ENCODE measurements around the gene RCCD1. TPM values are rescaled to one million over a fixed set of nuclear protein-coding genes. Genes with fewer than 3 reads are reported as not detected.
A peak's percentile ranks its signal among the peaks of the same experiment; 100 is the strongest.

The RCCD1 gene
- total RNA-seq, 1 experiment from 2014 or later = 22.8 TPM

DNA sequence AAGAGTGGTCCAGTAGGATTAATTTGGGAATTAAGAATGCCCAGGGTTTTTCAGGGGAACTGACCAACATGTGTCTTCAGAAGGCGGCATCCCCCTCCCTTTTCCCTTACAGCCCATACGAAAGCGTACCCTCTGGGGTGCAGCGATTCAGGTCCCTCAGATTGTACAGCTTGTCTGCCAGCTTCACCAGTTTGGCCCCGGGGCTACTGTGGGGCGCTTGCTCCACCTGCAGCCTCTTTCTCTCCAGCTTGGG is 23.2 kb upstream of the RCCD1 start:
- Histone ChIP-seq H3K4ac (ENCODE audit: low read depth, low read length) (no peak overlapping the region), H2BK120ac (ENCODE audit: low read depth, low read length, poor library complexity, severe bottlenecking) (no peak overlapping the region), H3T11ph (ENCODE audit: low read length) (no peak overlapping the region), H3K4me1 (ENCODE audit: insufficient read depth, low read length) (no peaks in the 10 kb centered on the region), H4K20me1 (ENCODE audit: control insufficient read depth, insufficient read depth, insufficient read length) (no peaks in the 10 kb centered on the region), H3K9me3 (ENCODE audit: control insufficient read depth, low read depth, low read length) (no peaks in the 10 kb centered on the region), H2BK20ac (ENCODE audit: low read depth, low read length, poor library complexity, severe bottlenecking) (no peak overlapping the region), H3K56ac (ENCODE audit: insufficient read length, low read depth, low read length) (no peak overlapping the region), H2BK5ac (ENCODE audit: insufficient read length, low read length) (no peak overlapping the region), H3K27ac (ENCODE audit: insufficient read length, low read depth, low read length) (no peak overlapping the region), H3K9ac (ENCODE audit: extremely low read depth, insufficient read length, low read length) (no peak overlapping the region), H2AFZ (ENCODE audit: low read length) (no peak overlapping the region), H3K23me2 (ENCODE audit: insufficient read length, low read depth, low read length, poor library complexity, severe bottlenecking) (peaks cover 14% of the 10 kb centered on the region), H3K27me3 (ENCODE audit: insufficient read depth, low read length) (no peaks in the 10 kb centered on the region), H2BK12ac (ENCODE audit: insufficient read length, low read depth, low read length) (no peak overlapping the region), H2BK15ac (ENCODE audit: low read depth, low read length) (no peak overlapping the region), H3K23ac (ENCODE audit: insufficient read length, low read depth, low read length) (no peak overlapping the region), H4K8ac (replicated peaks; ENCODE audit: insufficient read length, low read depth, low read length) (no peak overlapping the region), H3K4me2 (ENCODE audit: insufficient read depth, insufficient read length, low read length) (peak overlapping the region; percentile 80), H2AK5ac (ENCODE audit: insufficient read length, low read length) (no peak overlapping the region), H3K18ac (ENCODE audit: insufficient read length, low read depth, low read length) (no peak overlapping the region), H4K91ac (ENCODE audit: insufficient read length, low read depth, low read length) (no peak overlapping the region), H3K14ac (ENCODE audit: insufficient read depth, low read length) (no peak overlapping the region), H3K79me1 (ENCODE audit: insufficient read depth, low read depth, low read length, poor library complexity, severe bottlenecking) (no peaks in the 10 kb centered on the region), H4K5ac (ENCODE audit: insufficient read length, low read depth, low read length) (no peak overlapping the region), H3K79me2 (ENCODE audit: insufficient read depth, low read length) (no peaks in the 10 kb centered on the region; the same call in 1 of the 2 replicates)
- DNase-seq = no peak
- Mint-ChIP-seq H3K36me3 (ENCODE audit: insufficient read depth in 1 of 3, low read depth in 3 of 3) (peaks cover 4 to 6% (median 4%) of the 10 kb centered on the region in 3 experiments; a peak in 6 of 7 replicates), H3K4me1 (peaks cover 21 to 26% of the 10 kb centered on the region in 2 experiments), H3K9me3 (no peaks in the 10 kb centered on the region; a peak in 2 of 5 replicates), H3K27me3 (ENCODE audit: low read depth) (peaks cover 11% of the 10 kb centered on the region), H3K27ac (peak overlapping the region in 1 of 3 experiments; percentile 80; a peak in 2 of 7 replicates), H3K4me3 (peak overlapping the region; percentile 90 to 94)
- TF ChIP-seq, protein P1, sequence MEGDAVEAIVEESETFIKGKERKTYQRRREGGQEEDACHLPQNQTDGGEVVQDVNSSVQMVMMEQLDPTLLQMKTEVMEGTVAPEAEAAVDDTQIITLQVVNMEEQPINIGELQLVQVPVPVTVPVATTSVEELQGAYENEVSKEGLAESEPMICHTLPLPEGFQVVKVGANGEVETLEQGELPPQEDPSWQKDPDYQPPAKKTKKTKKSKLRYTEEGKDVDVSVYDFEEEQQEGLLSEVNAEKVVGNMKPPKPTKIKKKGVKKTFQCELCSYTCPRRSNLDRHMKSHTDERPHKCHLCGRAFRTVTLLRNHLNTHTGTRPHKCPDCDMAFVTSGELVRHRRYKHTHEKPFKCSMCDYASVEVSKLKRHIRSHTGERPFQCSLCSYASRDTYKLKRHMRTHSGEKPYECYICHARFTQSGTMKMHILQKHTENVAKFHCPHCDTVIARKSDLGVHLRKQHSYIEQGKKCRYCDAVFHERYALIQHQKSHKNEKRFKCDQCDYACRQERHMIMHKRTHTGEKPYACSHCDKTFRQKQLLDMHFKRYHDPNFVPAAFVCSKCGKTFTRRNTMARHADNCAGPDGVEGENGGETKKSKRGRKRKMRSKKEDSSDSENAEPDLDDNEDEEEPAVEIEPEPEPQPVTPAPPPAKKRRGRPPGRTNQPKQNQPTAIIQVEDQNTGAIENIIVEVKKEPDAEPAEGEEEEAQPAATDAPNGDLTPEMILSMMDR (conservative IDR thresholded peaks at IDR 0.05) = no peak
- no CpG with 5 or more reads among the region's 6 CpGs for WGBS (ENCODE audit: extremely low coverage, insufficient read length, low lambda C conversion rate)

Data from H9 (cell line).